IPS-NIHi7 (cell line): ENCODE measurements around the gene AGBL1.

Source experiments
- DNase-seq: peaks from one replicate; pipeline ENCODE4 v3.0.0; 2012; ENCODE audit warnings: mixed read lengths; ENCODE audit errors: extremely low spot score

Gene AGBL1

GRCh38 chr15:86645925-86646500, 566.3 kb downstream of the AGBL1 start:
- DNase-seq, result no peak

GRCh38 chr15:86647810-86648440, 568.3 kb downstream of the AGBL1 start:
- DNase-seq, result no peak

- no peak for DNase-seq
Measured at GRCh38 chr15:86649277-86649676, 569.6 kb downstream of the AGBL1 start.

DNA sequence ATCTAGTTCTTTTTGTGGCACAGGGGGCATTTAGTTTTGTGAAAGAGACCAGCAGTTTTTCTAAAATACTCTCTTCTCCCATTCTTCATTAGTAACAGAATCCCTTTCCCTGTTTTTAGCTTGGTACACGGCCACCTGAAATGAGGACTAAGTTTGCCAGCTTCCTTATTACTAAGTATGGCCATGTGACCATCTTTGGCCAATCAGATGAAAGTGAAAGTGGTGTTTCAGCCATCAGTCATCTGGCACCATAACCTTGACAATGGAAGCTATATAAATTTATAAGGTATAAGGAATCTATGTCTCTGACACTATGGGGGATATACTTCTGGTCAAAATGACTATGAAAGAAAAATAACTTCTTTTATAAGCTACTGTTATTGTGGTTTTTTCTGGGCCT, 570.4 kb downstream of the AGBL1 start:
- no peak for DNase-seq

DNA sequence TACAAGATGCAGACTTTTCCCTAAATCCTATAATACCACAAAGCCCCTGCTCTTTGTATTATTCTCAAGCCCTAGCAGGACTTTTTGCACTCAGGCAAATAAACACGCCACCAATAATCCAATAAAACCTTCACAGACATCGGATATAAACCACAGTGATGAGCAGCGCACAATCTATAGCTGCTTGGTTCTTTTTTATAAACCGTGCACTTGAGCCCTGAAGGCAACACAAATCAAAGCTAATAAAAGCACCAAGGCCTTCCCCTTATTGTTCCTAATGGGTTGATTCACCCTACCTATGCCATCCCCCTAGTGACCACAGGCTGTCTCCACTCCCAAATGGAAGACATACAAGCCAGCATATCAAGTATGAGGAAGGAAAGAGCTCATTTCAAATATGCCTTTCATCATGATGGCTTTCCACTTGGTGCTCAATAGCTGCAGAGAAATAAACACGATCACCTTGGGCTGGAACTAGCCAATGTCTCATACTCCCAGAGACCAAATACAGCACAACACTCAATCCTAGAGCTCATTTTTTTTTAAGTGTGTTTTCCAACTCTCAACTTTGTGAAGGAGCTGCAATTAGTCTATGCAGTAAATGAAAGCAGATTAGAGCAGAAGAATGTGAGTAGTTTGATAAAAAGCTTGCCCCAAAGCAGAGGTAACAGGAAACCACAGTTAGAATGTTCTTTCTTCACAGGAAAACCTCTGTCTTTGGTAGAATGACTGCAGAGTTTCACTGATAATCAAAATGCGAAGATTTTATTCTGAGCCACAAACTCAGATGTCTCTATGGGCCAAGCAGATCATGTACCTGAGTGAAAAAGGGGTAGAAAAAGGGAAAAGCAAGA, 573.9 kb downstream of the AGBL1 start:
- DNase-seq, result no peak

DNA sequence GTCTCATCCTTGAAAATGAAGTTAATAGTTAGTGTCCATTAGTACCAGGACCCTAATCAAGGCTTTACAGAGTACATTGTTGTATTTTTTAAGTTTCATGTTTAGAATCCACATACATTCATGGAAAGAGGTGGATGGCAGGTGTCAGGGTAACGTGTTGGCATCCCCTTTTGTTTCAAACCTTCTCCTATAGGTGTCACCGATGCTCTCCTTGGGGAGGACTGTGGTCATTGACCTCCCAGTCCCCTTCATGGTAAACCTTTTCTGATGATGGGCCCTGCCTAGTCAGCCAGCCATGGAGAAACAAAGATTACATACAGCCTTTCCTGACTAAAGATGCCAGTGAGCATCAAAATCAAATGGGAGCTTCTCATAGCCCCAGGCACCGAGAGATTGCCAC, 574.8 kb downstream of the AGBL1 start:
- DNase-seq, result peak; percentile 26

GRCh38 chr15:86657305-86657704, 577.6 kb downstream of the AGBL1 start:
- DNase-seq, result no peak

DNA sequence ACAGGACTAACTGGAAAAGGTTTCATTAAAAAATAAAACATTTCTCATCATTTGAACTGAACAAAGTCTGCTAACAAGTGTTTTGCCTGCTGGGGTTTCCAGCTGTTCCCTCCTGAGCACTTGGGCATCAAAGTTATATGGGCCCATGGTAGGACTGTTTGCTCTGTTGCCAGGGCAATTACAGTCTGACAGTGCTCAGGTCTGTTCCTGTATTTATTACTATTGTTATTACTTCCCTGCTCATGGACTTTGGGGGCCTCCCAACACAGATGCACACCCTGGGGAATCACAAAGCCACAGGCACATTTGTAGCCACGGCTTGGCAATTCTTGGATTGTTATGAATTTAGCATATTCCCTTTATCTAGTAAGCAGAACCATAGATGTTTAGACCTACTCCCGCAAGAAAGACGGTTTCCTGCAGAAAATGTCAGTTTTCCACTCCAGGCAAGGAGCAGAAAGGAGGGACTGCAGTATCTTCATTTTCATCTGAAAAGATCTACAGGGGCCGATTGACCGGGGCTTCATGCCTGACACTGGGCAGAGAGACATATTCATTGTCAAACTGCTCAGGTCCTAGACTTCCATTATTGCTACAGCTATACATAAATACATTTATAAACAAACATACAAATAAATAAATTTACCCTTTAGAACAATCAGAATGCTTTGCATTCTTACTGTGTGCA, 580.2 kb downstream of the AGBL1 start:
- DNase-seq, result peak; percentile 16

DNA sequence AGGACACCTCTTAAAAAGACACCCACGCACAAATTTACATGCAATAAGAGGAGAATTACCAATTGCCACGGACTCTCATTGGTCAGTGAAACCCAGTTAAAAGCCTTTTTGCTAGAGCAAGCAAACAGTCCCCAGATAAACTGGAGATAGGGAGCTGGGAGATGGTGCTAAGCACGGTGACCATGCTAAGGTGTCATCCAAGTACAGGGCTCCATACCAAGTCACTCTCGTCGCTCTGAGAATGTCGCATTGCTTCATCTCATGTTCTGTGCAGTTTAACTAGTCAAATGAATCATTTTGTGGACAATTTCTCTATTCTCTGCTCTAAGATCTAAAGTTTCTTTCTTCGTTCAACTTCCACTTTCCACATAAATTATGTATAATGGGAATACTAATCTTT, 581.9 kb downstream of the AGBL1 start:
- no peak for DNase-seq

DNA sequence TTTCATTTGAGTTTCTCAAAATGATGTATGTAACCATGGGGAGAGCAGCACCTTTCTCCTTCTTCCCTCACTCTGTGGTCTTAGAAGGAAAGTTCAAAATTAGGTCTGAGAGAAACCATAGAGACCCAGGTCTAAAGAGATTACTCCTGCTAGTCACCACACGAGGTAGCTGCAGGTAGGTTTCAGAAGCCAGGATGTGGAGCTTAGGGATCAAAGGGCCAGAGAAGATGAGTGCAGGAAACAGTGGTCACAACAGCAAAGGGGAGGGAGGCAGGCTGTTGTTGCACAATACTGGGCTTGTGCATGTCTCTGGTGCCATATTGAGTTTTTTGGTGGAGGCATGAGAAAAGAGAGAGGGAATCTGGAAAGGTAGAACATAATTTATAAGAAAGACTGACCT, 583.6 kb downstream of the AGBL1 start:
- DNase-seq, result no peak

DNA sequence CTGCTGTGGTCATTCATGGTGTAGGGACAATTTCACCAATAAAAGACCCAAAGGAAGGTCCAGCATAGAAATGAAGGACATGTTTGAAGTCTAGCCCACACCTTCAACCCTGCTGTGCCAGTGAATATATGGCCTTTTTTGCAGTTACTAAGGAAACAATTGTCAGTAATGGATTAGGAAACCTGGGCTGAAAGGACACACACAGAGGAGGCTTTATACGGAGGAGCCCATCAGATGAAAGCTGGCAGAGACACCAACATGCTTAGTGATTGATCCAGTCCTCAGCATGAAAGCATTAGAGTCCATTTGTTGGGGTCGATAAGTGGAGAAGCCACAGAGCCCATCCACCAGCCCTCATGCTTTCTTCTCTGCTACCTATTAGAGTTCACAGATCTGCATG, 584.3 kb downstream of the AGBL1 start:
- no peak for DNase-seq

GRCh38 chr15:86664581-86664980, 584.9 kb downstream of the AGBL1 start:
- DNase-seq, result no peak

- no peak for DNase-seq
Measured at GRCh38 chr15:86676002-86676401, 596.3 kb downstream of the AGBL1 start.

GRCh38 chr15:86677278-86677677, 597.6 kb downstream of the AGBL1 start:
- no peak for DNase-seq

DNA sequence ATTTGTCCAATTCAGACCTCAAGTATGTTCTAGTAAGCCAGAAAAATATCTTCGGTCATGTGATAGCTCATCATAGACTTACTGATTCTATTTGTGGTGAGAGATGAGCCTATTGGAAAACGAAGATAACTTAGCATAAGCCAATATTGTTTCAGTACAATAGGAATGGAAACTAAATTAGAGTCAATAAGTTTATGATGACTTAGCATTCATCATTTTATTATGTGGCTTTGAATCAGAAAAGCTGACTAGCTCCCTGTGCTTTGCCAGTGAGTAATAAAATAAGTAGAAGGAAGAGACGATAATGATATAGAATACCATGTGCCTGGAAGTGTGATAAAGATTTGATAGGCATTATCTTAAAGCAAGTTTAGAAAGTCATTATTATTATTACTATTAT, 605.6 kb downstream of the AGBL1 start:
- no peak for DNase-seq

- DNase-seq, result no peak
Measured at GRCh38 chr15:86689006-86689405, 609.3 kb downstream of the AGBL1 start.

- DNase-seq, result peak; percentile 41
Measured at GRCh38 chr15:86690566-86690965, 610.9 kb downstream of the AGBL1 start.

- peak; percentile 11 for DNase-seq
Measured at GRCh38 chr15:86691091-86691663, 611.5 kb downstream of the AGBL1 start.

GRCh38 chr15:86700864-86701610, 621.4 kb downstream of the AGBL1 start:
- no peak for DNase-seq

GRCh38 chr15:86701611-86701963, 621.9 kb downstream of the AGBL1 start:
- no peak for DNase-seq

DNA sequence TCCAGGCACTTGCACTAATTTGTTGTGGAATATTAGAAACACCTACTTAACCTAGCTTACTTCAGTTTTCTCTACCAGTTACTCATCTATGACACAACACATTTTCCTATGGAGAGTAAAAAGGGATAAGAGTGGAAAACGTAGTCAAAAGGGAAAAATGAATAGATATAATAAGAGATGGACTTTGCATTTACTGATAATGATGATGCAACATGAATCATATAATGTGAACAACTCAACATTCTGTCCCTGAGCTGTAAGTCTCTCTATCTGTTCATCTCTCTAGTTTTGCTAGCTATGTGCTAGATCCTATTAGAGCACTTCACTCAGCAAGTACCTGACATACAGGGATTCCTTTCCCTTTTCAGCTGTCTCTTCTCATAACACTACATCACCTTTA, 627.1 kb downstream of the AGBL1 start:
- DNase-seq, result no peak
